Fibroblast of skin of left quadriceps (primary cell): ENCODE data around the gene ZNF160.
"Not testable (repeated sequence)": the region's sequence is repeated elsewhere in the genome, so short reads cannot be mapped to it uniquely, and the experiment has no call there.

Source experiments
- DNase-seq, 2 experiments: peaks; one replicate each; pipeline ENCODE4 v3.0.0-alpha.2; 2013; ENCODE audit warnings: low read depth in 2 of 2

ZNF160 gene

DNA sequence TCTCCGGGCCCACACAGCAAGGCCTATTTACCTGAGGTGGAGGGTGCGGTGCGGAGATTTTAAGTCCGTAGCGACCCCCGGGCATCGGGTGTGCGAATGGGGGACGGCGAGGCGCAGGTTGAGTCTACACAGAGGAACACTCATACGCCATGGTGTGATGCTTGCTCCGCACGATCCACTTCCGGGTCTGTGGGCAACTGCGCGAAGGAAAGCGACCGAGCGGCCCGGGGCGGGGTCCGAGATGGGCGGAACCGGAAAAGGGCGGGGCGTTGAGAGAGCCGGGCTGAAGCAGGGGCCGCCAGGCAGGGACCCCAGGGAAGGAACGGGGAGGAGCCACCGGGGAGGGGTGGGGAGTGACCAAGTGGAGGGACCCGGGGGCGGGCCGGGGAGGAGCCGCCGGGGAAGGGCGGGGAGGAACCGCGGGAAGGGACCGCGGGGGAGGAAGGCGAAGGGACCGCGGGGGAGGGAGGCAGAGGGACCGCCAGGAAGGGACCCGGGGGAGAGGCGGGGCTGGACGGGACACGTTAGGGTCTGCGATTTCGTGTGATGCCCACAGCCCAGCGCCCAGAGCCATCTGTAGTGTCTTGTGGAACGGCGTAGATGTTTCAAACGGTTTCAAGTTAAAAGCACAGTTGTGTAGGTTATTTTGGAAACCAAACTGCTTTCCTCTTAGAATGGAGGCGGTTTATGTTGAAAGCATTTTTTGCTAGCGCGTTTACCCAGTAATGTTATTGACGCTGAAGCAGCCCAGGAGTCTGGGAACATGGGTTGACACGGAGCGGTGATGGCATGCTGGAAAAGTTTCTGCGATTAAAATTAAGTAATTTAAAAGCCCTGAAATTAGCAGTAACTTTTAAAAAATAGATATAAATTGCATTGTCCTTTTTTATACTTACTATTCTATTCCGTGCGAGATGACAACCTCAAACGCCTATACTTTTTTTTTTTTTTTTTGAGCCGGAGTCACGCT, at the start of gene ZNF160:
TSS of gene ZNF160 (minus strand) at position 189 of the 970 bp plus-strand sequence. CDS start 17,146 bp downstream, outside the sequence.
- peak; percentile 92 to 94 for DNase-seq

DNA sequence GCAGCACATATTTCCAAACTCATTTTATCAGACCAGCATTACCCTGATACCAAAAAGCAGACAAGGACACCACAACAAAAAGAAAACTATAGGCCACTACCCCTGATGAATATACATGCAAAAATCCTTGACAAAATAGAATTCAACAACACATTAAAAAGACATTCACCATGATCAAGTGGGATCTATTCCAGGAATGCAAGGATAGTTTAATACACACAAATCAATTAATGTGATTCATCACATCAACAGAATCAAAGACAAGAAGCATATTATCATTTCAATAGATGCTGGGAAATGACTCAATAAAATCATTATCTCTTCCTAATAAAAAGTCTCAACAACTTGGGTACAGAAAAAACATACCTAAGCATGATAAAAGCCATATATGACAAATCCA, 44.4 kb upstream of the ZNF160 start:
- DNase-seq = no peak

DNA sequence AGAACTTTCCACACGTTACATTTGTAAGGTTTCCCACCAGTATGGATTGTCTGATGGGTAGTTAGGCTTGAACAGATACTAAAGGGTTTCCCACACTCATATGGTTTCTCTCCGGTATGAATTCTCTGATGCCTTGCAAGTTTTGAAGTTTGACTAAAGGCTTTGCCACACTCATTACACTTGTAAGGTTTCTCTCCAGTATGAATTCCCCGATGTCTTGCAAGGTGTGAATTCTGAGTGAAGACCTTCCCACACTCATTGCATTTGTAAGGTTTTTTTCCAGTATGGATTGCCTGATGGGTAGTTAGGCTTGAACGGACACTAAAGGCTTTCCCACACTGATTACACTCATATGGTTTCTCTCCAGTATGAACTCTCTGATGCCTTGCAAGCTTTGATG, 37.1 kb upstream of the ZNF160 start:
- no peak for DNase-seq

DNA sequence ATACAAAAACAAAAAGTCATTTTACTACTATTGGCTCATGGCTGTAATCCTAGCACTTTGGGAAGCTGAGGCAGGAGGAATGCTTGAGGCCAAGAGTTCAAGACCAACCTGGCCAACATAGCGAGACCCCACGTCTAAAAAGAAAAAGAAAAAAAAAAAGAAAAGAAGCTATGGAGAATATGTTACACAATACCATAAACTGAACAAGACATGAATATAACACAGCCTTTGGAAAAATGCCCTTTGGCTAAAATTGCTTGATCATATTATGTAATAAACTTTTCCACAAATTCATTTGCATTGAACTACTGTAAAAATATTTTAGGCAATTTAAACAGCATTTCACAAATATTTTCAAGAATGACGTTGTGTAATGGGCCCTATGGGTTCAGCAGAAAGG, 33.2 kb upstream of the ZNF160 start:
- DNase-seq = no peak

DNA sequence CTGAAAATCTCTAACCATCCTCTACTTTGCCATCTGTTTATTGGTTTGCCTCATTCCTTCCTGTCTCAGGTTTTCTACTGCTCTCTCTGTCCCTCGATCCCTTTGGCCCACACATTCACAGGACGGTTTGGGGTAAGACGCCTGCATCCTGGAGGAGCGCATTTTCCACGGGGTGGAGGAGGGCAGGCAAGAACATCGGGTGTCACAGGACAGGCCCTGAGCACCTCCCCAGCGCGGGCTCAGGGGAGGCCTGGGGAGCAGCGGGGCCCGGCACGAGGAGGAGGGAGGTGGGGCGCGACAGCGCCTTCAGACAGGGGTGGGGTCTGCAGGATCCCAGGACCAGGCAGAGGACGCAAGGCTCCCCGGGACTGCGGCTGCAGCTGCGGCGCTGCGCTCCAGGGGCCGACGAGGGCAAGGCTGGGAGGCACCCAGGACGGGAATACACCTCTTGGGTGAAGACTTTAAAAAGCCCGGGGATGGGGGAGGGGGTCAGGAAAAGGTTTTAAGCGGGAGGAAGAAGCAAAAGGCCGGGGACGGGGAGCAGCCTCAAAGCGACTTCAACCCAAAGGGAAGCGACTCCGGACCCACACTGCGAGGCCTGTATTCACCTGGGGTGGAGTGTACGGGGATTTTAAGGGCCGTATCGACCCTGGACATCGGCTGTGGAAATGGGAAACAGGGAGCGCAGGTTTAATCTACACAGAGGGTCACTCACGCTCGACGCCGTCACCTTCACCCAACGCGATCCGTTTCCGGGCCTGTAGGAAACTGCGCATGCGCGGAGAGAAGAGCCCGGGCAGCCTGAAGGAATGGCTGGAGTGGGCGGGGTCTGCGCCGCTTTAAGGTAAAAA, 29.1 kb upstream of the ZNF160 start, which contains the start of gene ZNF415:
TSS of gene ZNF415 (minus strand) at position 770 of the 851 bp plus-strand sequence. CDS start 10,234 bp downstream, outside the sequence.
- DNase-seq = peak; percentile 50 to 56

DNA sequence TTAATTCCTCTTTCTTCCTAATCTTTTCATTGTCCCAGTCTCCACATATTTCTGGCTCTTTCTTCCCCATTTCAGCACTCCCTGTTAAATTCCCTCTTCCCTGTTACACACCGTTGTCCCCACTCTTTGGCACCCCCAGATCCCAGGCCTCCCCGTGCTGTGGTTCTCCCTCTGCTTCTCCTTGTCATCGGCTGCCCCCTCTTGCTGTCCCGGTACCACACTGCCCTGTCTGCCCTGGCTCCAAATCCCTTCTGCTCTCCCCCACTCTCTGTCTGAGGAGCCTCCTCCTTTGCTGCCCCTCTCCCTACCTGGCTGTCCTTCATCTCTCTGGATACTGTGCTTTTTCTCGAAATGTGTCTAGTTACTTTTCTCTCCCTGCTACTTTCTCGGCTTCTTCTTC, 28.5 kb upstream of the ZNF160 start:
- no peak for DNase-seq

DNA sequence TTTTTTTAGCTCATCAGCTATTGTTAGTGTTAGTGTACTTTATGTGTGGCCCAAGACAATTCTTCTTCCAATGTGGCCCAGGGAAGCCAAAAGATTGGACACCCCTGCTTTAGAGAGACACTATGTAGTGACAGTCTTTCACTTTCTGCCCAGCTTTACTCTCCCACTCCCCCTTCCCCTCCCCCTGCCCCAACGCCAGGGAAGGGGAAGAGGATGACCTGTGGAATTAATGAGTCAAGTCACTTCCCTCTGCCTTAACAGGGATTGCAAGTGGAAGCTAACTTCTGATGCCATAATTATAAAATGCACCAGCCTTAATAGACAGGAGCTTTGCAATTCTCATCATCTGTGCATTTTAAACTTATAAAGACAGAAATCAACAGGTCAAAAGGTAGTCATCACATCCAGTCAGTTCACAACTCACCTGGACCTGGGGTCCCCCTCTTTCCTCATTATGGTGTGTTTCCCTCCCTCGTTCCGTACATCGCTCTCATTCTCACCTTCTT, 27.9 kb upstream of the ZNF160 start:
- no peak for DNase-seq

DNA sequence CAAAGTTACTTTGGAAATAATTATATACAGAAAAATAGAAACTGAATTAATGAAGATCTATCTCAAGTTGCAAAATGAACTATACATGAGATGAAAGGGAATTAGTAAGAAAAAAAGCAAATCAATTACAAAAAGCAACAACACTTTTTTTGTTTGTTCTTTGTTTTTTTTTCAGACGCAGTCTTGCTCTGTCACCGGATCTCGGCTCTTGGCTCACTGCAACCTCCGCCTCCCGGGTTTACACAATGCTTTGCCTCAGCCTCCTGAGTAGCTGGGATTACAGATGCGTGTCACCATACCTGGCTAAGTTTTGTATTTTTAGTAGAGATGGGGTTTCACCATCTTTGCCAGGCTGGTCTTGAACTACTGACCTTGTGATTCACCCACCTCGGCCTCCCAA, 27.3 kb upstream of the ZNF160 start:
- DNase-seq = no peak

DNA sequence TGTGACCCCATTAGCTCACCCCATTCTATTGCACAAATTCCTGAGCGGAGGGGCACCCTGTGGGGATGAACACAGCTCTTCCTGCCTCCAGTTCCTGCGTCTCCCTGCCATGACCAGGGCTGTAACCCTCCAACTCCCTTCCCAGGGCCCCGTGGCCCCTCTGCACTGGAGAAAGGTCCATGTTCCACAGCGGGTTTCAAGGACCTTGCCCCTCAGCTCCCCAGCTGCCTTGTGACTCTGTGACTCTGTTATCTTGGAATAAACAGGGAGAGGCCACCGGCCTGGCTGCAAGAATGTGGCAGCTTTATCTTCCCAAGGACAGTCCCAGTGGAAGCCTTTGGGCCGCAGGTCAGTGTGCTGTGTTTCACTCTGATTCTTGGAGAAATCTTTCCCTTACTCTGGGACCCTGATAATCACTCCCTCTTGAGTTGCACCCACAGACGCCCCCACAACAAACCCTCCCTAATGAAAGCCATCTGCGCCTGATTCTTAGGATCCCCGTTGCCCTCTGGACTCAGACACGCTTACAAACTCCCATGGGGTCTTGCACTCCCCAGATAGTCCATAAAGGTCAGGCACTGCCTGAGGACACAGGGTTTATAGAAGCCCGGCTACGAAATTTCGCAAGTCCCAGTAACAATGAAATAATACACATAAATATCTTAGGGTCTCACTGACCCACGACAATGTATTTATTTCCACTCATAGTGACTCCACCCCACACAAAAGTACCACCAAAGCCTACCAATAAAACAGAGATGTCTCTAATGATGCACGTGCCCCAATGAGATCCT, 23.7 kb upstream of the ZNF160 start:
- not testable (repeated sequence) for DNase-seq

DNA sequence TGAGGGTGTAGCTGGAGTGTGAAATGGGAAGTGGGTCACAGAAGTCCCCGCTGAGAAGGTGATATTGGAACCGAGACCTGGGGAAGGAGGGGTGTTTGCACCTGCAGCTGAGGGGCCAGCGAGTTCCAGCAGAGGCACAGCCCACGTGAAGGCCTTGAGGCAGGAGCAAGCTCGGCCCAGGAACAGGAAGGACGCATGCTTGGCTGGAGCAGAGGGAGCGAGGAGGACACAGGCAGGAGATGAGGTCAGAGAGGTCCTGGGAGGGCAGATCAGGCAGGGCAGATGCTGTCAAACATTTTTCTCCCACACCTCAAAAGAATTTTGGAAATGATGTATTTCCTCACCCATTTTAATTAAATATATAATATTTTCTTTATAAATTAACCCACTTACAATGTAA, 20.2 kb upstream of the ZNF160 start:
- no peak for DNase-seq

DNA sequence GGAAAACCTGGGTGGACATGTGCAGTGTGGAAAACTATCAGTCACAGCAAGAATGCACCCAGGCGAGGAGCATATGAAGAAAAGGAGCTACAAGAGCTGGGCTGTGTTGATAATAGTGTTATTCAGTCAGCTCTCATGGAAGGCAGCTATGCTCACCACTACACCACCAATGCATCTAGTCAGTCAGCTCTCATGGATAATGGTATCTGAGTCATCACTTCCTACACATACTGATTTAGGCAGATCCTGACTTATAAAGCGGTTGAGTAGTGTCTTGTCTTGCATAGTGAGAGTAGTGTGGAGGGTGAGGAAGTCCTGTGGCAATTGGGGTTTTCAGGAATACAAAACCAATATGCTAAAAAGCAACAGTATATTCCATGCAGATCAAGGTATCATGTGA, 9.1 kb upstream of the ZNF160 start:
- no peak for DNase-seq

DNA sequence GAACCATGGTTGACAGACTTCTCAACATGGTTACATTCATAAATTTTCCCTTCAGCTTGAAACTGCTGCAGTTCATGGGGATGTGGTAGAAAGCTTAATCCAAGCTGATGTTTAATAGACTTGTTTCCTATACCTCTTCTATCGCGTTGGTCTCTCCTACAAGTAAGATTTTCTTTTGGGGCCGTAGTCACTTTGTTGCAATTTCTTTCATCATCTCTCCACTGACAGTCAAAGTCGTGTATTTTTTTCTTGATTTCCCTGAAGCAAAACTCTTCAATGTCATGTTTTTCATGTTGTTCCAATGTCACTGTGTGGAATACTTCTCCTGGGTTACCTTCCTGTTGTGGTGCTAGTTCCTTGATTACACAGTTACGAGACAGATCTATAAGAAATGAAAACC, 6.3 kb upstream of the ZNF160 start:
- DNase-seq = no peak

DNA sequence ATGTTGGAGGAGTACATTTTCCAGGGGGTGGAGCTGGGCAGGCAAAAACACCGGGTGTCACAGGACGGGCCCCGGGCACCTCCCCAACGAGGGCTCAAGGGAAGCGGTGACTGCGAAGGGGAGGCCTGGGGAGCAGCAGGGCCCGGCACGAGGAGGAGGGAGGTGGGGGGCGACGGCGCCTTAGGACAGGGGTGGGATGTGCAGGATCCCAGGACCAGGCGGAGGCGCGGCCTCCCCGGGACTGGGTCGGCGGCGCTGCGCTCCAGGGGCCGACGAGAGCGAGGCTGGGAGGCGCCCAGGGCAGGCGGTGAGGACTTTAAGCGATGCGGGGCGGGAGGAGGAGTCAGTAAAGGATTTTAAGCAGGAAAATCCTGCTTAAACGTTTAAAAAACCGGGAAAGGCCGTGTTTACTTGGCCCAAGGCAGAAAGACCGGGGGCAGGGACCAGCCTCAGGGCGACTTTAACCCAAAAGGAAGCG, 427 bp downstream of the ZNF160 start:
- DNase-seq = peak; percentile 3 to 6

DNA sequence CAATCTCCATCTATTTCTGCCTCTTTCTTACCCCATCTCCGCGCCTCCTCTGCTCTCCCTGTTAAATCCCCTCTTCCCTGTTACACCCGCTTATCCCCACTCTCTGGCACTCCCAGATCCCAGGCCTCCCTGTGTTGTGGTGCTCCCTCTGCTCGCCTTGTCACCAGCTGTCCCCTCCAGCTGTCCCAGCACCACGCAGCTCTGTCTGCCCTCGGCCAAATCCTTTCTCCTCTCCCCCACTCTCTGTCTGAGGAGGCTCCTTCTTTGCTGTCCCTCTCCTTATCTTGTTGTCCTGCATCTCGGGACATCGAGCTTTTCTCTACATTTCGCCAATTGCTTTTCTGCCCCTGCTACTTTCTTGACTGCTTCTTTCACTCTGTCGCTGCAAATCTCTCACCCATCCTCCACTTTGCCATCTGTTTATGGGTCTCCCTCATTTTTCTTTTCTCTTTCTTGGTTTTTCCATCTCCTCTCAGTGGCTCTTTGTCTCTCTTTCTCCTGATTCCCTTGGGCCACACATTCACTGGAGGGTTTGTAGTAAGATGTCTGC, 941 bp downstream of the ZNF160 start:
- DNase-seq = no peak

DNA sequence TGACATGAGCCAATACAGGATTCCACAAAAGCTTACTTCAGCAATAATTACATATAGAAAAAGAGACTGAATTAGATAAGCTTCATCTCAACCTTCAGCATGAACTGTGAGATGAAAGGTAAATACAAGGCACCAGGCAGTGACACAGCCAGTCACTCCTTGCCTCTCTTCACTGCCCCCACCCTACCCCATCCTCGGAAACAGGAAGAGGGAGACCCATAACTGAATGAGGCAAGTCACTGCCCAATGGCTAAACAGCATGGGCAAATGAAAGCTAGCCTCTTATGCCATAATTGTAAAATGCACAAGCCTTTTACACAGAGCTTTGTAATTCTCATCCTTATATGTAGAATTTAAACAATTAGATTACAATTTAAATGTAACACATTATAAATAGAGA, 1.7 kb downstream of the ZNF160 start:
- no peak for DNase-seq

DNA sequence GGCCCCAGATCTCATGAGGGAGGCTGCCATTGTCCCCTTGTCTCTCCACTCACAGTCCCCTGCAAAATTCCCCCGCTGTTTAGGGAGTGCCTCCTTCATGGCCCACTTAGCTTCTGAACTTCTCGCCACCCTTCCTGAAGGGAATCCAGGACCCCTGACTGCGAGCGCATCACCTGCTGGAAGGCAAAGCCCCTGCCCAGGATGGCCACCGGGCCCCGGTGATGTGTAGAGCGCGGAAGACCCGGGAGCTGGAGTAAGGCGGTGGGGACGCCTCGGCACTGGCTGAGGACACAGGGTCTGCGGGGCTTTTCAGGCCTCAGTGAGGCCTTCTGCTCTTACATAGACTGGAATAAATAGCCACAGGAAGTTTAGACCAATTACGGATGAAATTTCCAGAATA, 4.7 kb downstream of the ZNF160 start:
- DNase-seq = not testable (repeated sequence)

DNA sequence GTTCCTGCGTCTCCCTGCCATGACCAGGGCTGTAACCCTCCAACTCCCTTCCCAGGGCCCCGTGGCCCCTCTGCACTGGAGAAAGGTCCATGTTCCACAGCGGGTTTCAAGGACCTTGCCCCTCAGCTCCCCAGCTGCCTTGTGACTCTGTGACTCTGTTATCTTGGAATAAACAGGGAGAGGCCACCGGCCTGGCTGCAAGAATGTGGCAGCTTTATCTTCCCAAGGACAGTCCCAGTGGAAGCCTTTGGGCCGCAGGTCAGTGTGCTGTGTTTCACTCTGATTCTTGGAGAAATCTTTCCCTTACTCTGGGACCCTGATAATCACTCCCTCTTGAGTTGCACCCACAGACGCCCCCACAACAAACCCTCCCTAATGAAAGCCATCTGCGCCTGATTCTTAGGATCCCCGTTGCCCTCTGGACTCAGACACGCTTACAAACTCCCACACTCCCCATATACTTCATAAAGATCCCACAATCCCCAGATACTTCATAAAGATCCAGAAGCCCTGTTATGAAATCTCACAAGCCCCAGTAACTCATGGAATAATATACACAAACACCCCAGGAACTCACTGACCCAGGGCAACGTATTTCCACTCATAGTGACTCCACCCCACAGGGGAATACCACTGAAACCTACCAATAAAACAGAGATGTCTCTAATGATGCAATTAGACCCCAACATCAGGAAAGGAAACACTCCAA, 6.1 kb downstream of the ZNF160 start:
- not testable (repeated sequence) for DNase-seq

DNA sequence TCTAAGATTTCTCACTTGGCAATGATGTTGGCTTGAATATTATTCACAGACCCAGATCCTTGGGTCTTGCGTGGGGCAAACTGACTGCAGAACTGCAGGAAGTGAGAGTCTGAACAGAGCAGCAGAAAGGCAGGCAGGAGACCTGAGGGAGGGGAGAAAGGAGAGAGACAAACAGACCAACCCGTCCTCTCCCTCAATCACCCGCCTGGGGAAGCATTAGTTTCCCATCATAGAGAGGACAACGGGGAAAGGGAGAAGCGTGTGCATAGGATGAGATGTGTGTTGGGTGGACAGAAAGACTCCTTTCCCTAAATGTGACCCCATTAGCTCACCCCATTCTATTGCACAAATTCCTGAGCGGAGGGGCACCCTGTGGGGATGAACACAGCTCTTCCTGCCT, 6.6 kb downstream of the ZNF160 start:
- not testable (repeated sequence) for DNase-seq

DNA sequence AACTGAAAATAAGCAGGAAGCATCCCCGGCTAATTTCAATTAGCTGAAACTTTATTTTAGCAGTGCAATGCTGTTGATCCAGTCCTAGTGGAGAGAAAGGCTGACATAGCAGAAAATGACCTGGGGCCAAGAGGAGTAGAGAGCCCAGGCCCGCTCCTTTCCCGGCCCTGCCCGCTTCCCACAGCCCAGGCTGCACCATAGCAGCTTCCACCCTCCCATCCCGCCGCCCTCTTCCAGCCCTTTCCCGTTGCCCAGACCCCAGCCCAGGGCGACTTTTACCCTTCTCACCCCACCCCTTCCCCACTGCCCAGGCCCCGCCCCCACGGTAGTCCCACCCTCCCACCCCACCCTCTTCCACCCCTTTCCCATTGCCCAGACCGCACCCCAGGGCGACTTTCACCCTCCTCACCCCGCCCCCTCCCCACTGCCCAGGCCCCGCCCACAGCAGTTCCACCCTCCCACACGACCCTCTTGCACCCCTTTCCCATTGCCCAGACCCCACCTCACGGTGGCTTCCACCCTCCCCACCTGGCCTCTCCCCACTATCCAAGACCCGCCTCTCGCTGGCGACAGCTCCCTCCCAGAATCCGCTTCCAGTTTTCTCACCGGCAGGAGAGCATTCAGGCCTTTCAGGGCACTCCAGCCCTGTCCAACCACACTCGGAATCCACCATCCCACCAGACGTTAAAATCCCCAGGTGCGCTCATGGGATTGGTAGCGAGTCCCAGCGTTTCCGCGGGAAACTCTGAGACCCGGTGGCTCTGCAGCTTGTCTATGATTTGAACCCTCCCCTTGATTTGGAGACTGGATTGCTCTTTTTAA, 8.3 kb downstream of the ZNF160 start:
- no peak for DNase-seq
